ELF-1 (cell line): ENCODE measurements around the gene HSBP1.

Experiments
- DNase-seq: peaks from one replicate; pipeline ENCODE4 v3.0.0-alpha.2; 2016; ENCODE audit warnings: low read depth, low spot score

The HSBP1 gene

DNA sequence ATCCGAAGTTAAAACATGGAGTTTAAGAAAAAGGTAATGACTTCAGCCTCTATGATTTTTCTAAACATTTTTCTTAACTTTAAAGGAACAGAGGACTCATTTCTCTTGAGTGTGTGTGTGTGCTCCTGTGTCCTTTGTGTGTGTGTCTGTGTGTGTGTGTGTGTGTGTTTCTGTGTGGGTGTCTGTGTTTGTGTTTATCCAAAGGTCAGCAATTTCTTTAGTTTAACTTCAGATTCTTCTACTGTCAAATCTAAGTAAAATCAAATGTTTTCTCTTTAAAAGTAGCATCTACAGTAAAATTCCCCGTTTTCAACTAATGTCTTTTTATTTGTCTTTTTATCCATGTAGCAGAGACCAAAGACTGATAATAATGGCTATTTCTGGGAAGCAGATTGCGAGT is 31.8 kb downstream of the HSBP1 start:
- no peak for DNase-seq

DNA sequence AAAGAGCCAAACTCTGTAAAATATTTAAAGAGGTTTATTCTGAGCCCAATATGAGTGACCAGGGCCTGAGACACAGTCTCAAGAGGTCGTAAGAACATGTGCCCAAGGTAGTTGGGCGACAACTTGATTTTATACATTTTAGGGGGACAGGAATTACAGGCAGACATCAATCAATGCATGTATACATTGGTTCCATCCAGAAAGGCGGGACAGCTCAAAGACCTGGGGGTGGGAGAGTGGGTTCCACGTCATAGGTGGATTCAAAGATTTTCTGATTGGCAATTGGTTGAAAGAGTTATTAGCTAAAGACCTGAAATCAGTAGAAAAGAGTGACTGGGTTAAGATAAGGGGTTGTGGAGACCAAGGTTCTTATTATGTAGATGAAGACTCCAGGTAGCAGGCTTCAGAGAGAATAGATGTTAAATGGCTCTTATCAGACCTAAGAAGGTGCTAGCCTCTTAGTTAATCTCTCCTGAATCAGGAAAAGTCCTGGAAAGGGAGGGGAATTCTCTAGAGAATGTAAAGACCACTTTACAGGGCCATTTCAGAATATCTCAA is 32.4 kb downstream of the HSBP1 start:
- no peak for DNase-seq

GRCh38 chr16:83842291-83842690 is 34.5 kb downstream of the HSBP1 start:
- no peak for DNase-seq

DNA sequence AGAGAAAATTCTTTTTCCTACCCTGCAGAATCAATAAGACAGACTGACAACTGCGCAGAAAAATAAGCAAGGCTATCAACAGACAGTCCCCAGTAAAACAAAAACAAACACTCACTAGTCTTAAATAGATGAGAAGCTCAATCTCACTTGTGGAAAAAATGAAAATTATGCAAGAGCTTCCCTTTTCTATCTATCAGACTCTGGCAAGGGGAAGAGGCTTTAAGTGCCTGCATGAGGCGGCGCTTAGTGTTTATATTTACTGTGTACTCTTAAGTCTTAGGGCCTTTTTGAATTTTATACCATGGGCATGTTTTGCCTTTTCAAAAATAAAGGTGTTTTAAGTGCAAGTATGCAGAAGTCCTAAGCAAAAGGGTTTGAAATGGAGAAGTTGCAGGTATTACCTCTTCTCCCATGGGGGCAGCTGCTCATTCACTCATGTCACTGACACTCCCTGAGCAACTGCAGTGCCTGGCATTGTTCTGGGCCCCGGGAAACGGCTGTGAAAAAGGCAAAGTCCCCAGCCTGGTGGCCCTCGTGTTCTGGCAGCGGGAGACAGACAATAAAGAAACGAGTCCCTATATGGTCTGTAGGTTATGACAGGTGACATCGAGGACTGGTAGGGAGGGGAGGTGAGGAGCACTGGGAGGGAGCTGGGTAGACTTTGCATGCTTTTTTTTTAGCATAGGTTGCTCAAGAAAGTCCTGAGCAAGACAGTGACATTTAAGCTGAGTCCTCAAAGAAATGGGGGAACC is 35.2 kb downstream of the HSBP1 start:
- no peak for DNase-seq

GRCh38 chr16:83843657-83844056 is 35.9 kb downstream of the HSBP1 start:
- DNase-seq: no peak

DNA sequence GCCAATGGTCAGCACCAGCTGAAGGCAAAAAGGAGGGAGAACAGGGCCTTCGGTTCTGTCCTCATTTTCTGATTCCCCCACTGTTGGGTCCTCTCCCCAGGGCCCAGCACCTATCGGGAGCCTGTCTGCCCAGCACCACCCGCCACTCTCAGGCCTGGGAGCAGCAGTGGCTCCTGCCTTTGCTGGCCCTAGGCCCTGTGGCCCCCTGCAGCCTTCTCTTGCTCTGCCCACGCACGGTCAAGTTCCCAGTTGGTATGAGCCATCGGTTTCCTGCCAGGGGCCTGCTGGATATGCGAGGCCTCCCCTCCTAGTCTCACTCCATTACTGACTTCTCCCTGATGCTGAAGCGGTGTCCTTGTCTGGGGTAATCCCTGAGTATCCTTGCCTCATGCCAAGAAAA is 37.5 kb downstream of the HSBP1 start:
- no peak for DNase-seq

DNA sequence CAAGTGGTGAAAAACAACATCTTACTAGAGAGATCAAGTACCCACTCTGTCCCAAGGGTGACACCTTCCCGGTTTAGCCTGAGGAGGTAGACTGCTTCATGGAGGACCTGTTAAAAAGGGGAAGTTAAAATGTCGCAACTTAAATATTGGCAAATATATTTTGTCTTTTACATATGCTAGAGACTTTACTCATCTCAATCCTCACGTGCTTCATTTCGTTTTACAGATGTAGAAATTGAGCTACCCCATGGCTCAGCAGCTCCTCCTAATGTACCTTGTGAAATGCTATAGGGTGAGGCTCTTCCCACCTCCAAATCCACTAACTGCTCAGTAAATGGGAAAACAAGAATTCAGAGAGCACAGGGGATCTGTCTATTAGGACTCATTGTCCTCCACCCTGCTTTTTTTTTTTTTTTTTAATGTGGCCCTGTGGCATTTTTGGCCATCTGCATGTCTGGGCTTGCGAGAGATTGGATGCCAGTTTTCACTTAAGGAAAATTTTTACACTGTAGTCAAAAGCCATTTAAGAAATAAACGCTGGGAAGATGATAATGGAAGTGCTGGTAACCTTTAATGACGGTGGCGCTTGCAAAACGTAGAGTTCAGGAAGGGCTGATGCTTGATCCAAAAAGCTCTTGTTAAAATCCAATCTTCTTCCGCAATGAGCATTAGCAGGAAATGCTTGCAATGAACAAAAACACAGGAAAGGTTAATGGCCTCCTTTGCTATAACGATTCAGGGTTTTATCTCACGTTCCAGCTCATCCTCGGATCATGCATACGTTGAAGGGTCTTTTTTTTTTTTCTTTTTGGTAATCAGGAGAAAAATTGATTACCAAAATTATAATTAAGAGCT is 39.8 kb downstream of the HSBP1 start:
- no peak for DNase-seq

- DNase-seq: no peak
Measured at GRCh38 chr16:83849421-83849820, 41.6 kb downstream of the HSBP1 start.

DNA sequence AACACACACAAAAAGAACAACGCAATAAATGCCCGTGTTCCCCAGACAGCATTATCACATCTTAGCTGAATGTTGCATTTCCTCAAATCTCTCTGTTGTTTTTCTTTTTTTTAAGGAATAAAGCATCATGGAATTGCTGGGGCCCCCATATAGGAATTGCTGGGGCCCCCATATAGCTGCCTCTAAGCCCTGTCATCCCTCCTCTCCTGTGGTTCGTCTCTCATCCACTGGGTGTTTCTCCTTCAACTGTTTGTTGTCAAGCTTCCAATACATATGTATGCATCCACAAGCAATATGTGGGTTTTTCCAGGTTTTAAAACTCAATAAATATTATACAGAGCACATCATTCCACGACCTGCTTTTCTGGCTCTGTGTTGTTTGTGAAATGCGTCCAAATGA is 43.2 kb downstream of the HSBP1 start:
- DNase-seq: no peak

GRCh38 chr16:83851473-83851872 is 43.7 kb downstream of the HSBP1 start:
- no peak for DNase-seq

- DNase-seq: no peak
Measured at GRCh38 chr16:83852774-83853173, 45.0 kb downstream of the HSBP1 start.

GRCh38 chr16:83853834-83854233 is 46.1 kb downstream of the HSBP1 start:
- DNase-seq: no peak

DNA sequence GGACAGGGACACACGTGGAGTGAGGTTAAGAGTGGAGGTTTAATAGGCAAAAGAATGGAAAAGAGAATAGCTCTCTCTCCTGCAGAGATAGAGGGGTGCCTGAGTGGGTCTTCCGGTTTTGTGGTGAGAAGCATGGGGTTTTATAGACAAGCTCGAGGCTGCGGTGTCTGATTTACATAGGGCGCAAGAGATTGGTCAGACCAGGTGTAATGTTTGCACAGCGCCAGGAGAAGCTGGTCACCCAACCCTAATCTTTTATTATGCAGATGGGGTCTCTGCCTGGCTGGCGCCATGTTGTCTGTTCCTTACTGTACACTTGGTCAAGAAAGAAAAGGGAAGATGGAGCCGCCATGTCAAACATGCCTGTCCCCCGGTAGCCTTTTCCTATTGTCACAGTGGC is 46.6 kb downstream of the HSBP1 start:
- no peak for DNase-seq

DNA sequence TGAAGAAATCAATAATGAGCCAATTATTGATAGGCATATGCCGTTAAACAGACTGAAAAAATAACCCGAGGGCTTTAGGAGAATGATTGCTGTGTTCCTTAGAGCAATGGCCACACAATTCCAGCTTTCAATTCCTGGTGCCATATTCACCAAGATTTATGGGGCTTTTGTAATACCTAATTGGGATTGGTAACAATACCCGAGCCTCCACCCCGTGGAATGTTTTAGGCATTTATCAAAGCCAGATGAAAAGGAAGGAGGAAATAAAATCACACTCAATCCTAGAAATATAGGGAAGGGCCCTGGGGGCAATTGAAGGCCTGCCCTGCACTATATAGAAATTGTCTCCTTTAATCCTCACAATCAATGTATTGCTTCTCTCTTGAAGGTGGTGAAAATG is 49.0 kb downstream of the HSBP1 start:
- DNase-seq: no peak

- no peak for DNase-seq
Measured at GRCh38 chr16:83859265-83859664, 51.5 kb downstream of the HSBP1 start.

GRCh38 chr16:83862661-83863060 is 54.9 kb downstream of the HSBP1 start:
- no peak for DNase-seq

DNA sequence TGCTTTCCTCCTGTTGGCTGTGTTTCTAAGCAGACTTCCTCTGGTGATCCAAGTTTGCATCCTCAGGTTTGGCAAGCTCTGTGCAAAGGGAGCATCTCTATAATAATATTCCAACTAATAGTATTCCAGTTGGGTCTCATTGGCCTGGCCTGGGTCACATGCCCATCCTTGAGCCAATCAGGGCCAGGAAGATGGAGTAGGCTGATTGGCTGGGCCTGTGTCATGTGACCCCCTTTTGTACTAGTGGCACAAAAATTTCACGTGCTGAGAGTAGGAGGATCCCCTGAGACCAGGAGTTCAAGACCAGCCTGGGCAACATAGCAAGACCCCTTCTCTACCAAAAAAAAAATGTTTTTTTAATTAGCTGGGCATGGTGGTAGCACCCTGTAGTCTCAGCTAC is 55.9 kb downstream of the HSBP1 start:
- DNase-seq: no peak
